Left ventricle myocardium inferior (tissue), 1 donor: ENCODE data around the gene NOP14. TPM values are rescaled to one million over a fixed set of nuclear protein-coding genes. Genes with fewer than 3 reads are reported as not detected.

ENCODE experiments used
- DNase-seq: peaks from one replicate; pipeline ENCODE4 v3.0.0-alpha.2; 2020
- H3K27ac ChIP-seq: fragments of 200-600 bp; replicated peaks from 2 replicates; pipeline ENCODE4 v1.8.0; 2021
- H3K27me3 ChIP-seq: fragments of 200-600 bp; 2 replicates; pipeline ENCODE4 v1.8.0; 2021; ENCODE audit warnings: low read depth
- H3K36me3 ChIP-seq: fragments of 200-600 bp; 2 replicates; pipeline ENCODE4 v1.8.0; 2021
- H3K4me1 ChIP-seq: fragments of 200-600 bp; 2 replicates; pipeline ENCODE4 v1.8.0; 2021
- H3K4me3 ChIP-seq: fragments of 200-600 bp; 2 replicates; pipeline ENCODE4 v1.8.0; 2021; ENCODE audit warnings: mild to moderate bottlenecking, moderate library complexity
- H3K9me3 ChIP-seq: fragments of 200-600 bp; replicated peaks from 2 replicates; pipeline ENCODE4 v1.8.0; 2021
- intact Hi-C: fragments of 100-400 bp; cut with micrococcal nuclease; formaldehyde crosslinking; loops from one replicate; pipeline ENCODE4 v1.11.0; 2022
- long read RNA-seq: library from polyadenylated mRNA; unstranded; transcript quantifications from one replicate; pipeline ENCODE4 v2.0.0, GENCODE V29; 2021
- total RNA-seq: library from RNA; stranded (reverse); fragmentation: NEBNext Ultra II Directional; extraction: Animal tissue kit (Norgen Biotek cat#: 25700); gene quantifications from one replicate; pipeline ENCODE4 v1.2.1, GENCODE V29; 2021
- TF ChIP-seq, protein P1 (sequence below): fragments of 200-600 bp; IDR thresholded peaks from 2 replicates; pipeline ENCODE4 v1.8.0; 2021; ENCODE audit warnings: antibody characterized with exemption, mild to moderate bottlenecking, borderline replicate concordance
- donor health status: DM: no; HTN: yes; CAD: no; lungs with severe emphysema.

Gene NOP14
- total RNA-seq = 17.4 TPM
- long read RNA-seq, transcript NOP14-203 (18 exons, 3,538 nt) = major isoform, 10 of 17 reads
- long read RNA-seq, partial matches to known transcripts = 2 of 17 reads
- long read RNA-seq, other reads (novel, unspliced or antisense) = 2 of 17 reads

DNA sequence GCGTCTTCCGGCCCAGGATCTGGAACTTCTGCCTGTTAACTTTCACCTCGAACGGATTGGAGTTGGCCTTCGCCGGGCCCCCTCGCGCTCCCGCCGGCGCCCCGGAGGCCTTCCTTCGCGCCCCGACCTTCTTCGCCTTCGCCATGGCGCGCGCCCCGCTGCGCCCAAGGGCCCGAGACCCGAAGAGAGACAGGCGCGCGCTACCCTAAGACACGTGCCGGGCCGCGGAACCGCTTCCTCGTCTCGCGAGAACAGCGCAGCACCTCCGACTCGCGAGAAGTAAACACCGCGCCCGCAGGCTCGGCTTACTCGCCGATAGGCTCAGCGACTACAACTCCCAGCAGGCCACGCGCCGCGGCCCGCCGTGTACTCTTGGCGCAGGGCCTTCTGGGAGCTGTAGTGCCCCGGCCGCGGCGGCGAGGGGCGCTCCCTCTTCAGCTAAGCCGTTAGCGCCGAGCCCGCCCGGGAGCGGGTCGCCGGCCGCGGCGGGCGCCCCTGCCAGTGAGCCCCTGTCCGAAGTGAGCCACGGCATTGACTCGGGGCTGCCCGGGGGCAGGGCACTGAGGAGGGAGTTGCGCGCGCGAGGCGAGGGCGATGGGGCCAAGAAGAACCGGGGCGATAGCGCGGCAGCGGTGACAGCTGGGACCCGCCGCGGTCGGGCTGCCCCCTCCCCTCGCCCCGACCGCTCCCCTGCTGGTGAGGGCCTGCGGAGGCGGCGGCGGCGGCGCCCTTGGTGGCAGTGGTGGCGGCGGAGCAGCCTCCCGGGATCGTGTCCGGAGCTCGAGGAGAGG is at the start of gene NOP14, which contains the start of gene GRK4:
TSS of gene NOP14 (minus strand) at position 232 of the 791 bp plus-strand sequence. CDS start at position 145, 87 bp downstream.
TSS of gene GRK4 (plus strand) at position 397 of the 791 bp plus-strand sequence. CDS start 500 bp downstream, outside the sequence.
- Histone ChIP-seq H3K9me3 (no peaks in the 10 kb centered on the region), H3K27ac (peak within 1 kb of the TSS; percentile 92), H3K4me1 (peaks cover 56% of the 10 kb centered on the region), H3K27me3 (no peaks in the 10 kb centered on the region), H3K4me3 (peak within 1 kb of the TSS; percentile 98), H3K36me3 (peaks cover 3% of the 10 kb centered on the region)
- TF ChIP-seq, protein P1, sequence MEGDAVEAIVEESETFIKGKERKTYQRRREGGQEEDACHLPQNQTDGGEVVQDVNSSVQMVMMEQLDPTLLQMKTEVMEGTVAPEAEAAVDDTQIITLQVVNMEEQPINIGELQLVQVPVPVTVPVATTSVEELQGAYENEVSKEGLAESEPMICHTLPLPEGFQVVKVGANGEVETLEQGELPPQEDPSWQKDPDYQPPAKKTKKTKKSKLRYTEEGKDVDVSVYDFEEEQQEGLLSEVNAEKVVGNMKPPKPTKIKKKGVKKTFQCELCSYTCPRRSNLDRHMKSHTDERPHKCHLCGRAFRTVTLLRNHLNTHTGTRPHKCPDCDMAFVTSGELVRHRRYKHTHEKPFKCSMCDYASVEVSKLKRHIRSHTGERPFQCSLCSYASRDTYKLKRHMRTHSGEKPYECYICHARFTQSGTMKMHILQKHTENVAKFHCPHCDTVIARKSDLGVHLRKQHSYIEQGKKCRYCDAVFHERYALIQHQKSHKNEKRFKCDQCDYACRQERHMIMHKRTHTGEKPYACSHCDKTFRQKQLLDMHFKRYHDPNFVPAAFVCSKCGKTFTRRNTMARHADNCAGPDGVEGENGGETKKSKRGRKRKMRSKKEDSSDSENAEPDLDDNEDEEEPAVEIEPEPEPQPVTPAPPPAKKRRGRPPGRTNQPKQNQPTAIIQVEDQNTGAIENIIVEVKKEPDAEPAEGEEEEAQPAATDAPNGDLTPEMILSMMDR = peak; percentile 47
- intact Hi-C loops = no loop called here
- peak; percentile 98 for DNase-seq

DNA sequence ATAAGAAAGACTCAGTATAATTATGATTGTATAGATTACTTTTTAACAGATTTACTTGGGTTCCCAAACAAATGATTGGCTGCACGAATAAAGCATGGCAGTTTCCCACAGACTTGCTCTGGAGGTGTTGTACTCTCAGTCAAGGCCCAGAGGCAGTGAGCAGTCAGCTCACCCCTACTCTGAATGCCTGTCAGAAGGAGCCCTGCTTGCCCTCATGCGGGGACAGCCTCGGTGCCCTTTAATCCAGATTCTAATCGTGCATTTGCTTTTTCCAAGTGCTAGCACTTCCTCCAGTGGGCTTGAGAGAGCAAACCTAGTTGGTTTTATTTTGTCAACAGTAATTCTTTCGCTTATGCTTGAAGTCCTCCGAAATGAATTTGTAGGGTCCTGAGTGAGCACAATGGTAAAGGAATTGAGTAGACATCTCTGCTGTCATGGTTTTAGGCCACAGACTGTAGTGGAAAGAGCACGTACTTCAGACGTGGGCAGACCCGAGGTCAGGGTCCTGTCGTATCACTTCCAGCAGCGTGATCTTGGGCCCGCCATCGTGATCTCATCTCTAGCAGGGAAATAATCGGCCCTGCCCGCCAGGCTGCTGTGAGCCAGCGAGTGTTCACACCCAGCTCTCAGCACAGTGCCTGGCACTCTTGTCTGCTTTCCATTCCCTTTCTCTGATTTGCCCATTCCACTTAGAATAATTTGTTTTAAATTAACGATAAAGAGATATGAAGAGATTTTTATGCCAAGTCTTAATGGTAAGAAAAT is 48.4 kb upstream of the NOP14 start:
- H3K9me3 ChIP-seq = no peaks in the 10 kb centered on the region
- TF ChIP-seq, protein P1 = no peak
- H3K36me3 ChIP-seq = no peaks in the 10 kb centered on the region
- intact Hi-C loops = no loop called here
- no peaks in the 10 kb centered on the region for H3K27me3 ChIP-seq
- no peak for DNase-seq
- H3K4me3 ChIP-seq = no peak overlapping the region
- no peaks in the 10 kb centered on the region for H3K4me1 ChIP-seq
- H3K27ac ChIP-seq = no peak overlapping the region

DNA sequence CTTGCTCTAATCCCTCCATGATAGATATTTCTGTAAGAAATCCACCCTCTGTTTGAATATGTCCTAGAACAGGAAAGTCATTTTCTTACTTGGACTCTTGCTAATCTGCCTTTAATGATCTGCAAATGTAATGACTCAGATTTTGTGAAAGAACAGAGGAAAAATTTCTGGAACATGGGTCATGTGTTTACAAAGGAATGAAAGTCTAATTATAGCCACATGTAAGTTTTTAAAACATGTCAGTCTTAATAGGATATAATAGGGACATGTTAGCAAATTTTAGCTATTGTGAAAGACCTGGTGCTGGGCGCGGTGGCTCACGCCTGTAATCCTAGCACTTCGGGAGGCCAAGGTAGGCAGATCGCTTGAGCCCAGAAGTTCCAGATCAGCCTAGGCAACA is 47.8 kb upstream of the NOP14 start:
- intact Hi-C loops = no loop called here
- Histone ChIP-seq H3K4me1 (no peaks in the 10 kb centered on the region), H3K4me3 (no peak overlapping the region), H3K27me3 (no peaks in the 10 kb centered on the region), H3K36me3 (no peaks in the 10 kb centered on the region), H3K27ac (no peak overlapping the region), H3K9me3 (no peaks in the 10 kb centered on the region)
- DNase-seq = no peak
- TF ChIP-seq, protein P1 = no peak

DNA sequence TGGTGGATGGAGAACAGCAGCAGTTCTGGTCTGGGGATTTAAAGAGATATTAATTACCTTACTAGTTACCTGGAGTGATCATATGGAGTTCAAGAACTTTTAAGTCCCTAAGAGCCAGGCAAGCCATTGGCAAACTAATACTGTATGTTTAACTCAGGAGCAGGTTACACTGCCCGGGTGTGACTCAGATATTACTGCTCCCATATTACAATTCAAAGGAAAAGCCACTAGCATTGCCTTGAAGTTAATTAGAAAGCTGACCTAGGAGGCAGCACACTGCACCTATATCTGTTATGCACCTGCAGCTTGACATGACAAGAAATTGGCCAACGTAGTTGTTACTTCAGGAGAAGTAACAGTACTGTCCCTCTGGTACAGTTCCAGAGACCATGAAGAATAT is 47.4 kb upstream of the NOP14 start:
- intact Hi-C loops = no loop called here
- Histone ChIP-seq H3K36me3 (no peaks in the 10 kb centered on the region), H3K4me1 (no peaks in the 10 kb centered on the region), H3K27me3 (no peaks in the 10 kb centered on the region), H3K9me3 (no peaks in the 10 kb centered on the region), H3K27ac (no peak overlapping the region), H3K4me3 (no peak overlapping the region)
- TF ChIP-seq, protein P1 = no peak
- DNase-seq = no peak

DNA sequence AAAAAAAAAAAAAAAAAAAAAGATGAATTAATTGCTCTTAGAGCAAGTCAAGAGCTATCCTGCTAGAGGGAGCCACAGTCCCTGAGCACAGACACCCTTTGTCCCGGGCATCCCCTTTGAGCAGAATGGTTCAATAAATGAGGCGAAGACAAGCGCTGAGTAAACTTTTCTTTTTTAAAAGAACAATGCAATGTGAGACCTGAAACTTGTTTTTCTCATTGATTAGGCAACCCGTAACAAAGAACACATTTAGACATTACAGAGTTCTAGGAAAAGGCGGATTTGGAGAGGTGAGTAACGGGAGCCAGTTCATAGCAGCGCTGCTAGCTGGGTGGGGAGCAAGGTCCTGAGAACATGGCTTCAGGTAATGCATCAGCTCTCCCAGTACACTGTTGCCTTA is 46.2 kb upstream of the NOP14 start:
- Histone ChIP-seq H3K4me3 (no peak overlapping the region), H3K4me1 (no peaks in the 10 kb centered on the region), H3K27me3 (no peaks in the 10 kb centered on the region), H3K27ac (no peak overlapping the region), H3K9me3 (no peaks in the 10 kb centered on the region), H3K36me3 (no peaks in the 10 kb centered on the region)
- no peak for DNase-seq
- TF ChIP-seq, protein P1 = no peak
- intact Hi-C loops = no loop called here
